ENCODE measurements around the gene MT1M. TPM values are rescaled to one million over a fixed set of nuclear protein-coding genes. Genes with fewer than 3 reads are reported as not detected.

MT1M gene
- total RNA-seq, 1 experiment from 2014 or later = not detected

DNA sequence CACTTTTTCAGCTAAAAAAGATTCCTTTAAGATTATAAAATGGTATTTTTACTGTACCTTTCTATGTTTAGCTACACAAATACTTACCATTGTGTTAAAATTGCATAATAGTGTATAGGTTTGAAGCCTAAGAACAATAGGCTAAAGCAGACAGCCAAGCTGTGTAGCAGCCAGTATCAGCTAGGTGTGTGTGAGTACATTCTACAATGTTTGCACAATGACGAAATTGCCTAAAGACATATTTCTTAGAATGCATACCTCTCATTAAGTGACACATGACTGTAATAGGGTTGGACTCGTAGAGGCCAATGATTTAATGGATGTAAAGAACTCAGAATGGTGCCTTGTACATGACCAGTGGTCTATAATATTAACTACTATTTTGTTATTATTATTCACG lies 17.4 kb downstream of the MT1M start:
- CTCF ChIA-PET = interaction anchor here (0.6 kb wide), 1 partner anchor 132 kb away, joined by 5 read pairs; no protein-coding TSS in a partner anchor
- intact Hi-C loops (cut with micrococcal nuclease; ENCODE audit: unreplicated experiment) = no loop called here

DNA sequence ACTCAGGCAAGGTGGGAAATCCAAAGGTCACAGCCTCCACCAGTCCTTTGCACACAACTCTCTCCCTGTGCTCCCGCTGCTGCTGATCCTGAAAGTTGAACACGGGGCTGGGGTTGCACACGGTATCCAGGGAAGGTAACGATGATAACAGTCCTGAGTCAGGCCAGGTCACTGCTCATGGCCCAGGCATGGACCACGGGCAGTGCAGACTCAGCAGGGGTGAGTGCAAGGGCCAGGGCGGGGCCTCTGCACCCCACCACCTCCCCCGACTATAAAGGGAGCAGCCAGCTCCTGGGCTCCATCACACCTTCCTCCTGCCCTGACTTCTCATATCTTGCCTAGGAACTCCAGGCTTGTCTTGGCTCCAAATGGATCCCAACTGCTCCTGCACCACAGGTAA lies 19.1 kb downstream of the MT1M start, which contains the start of gene MT1B:
TSS of gene MT1B (plus strand) at position 301 of the 400 bp plus-strand sequence. CDS start at position 369, 68 bp downstream.
- TF ChIP-seq, protein P1, sequence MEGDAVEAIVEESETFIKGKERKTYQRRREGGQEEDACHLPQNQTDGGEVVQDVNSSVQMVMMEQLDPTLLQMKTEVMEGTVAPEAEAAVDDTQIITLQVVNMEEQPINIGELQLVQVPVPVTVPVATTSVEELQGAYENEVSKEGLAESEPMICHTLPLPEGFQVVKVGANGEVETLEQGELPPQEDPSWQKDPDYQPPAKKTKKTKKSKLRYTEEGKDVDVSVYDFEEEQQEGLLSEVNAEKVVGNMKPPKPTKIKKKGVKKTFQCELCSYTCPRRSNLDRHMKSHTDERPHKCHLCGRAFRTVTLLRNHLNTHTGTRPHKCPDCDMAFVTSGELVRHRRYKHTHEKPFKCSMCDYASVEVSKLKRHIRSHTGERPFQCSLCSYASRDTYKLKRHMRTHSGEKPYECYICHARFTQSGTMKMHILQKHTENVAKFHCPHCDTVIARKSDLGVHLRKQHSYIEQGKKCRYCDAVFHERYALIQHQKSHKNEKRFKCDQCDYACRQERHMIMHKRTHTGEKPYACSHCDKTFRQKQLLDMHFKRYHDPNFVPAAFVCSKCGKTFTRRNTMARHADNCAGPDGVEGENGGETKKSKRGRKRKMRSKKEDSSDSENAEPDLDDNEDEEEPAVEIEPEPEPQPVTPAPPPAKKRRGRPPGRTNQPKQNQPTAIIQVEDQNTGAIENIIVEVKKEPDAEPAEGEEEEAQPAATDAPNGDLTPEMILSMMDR (IDR thresholded peaks at IDR 0.05; ENCODE audit: unreplicated experiment) = no peak
- intact Hi-C loops (cut with micrococcal nuclease; ENCODE audit: unreplicated experiment) = no loop called here
- no TSS peak for BruUV-seq (replicated peaks)

More for the DNA sequence above, 17.4 kb downstream of the MT1M start:
- Mint-ChIP-seq H3K27ac (ENCODE audit: unreplicated experiment) (no peak overlapping the region), H3K4me1 (ENCODE audit: low read depth, unreplicated experiment) (no peaks in the 10 kb centered on the region), H3K27me3 (ENCODE audit: unreplicated experiment) (peaks cover 76% of the 10 kb centered on the region), H3K4me3 (ENCODE audit: low read depth, unreplicated experiment) (no peak overlapping the region), H3K36me3 (ENCODE audit: insufficient read depth, unreplicated experiment) (no peaks in the 10 kb centered on the region), H3K9me3 (ENCODE audit: low read depth, unreplicated experiment) (no peaks in the 10 kb centered on the region)
- no peak for DNase-seq
- TF ChIP-seq, protein P1 (IDR thresholded peaks at IDR 0.05; ENCODE audit: unreplicated experiment) = no peak
- BruUV-seq (replicated peaks) = no TSS peak

DNA sequence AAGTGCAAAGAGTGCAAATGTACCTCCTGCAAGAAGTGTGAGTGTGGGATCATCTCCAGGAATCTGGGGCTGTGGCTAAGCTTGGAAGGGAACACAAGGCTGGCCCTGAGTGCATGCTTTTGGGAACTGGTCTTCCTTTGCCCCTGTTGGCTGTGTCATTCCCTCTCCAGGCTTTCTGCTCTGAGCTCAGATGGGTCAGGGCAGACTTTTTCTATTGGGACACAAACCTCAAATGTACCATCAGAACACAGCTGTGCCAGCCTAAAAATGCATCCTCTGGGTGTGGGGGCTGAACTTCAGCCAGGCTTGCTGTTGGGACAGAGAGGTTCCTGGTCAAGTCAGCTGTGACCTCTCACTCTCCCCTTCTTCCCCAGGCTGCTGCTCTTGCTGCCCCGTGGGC lies 20.1 kb downstream of the MT1M start:
- no peaks in the 10 kb centered on the region for H3K9me3 Mint-ChIP-seq (ENCODE audit: low read depth, unreplicated experiment)
- BruUV-seq (replicated peaks) = no TSS peak
- no peak for DNase-seq
- CTCF ChIA-PET = interaction anchor here (1.4 kb wide), 1 partner anchor 35 kb away, joined by 4 read pairs; no protein-coding TSS in a partner anchor
- H3K4me1 Mint-ChIP-seq (ENCODE audit: low read depth, unreplicated experiment) = no peaks in the 10 kb centered on the region
- H3K27ac Mint-ChIP-seq (ENCODE audit: unreplicated experiment) = no peak overlapping the region
- intact Hi-C loops (cut with micrococcal nuclease; ENCODE audit: unreplicated experiment) = no loop called here
- H3K36me3 Mint-ChIP-seq (ENCODE audit: insufficient read depth, unreplicated experiment) = peaks cover 6% of the 10 kb centered on the region
- TF ChIP-seq, protein P1 (IDR thresholded peaks at IDR 0.05; ENCODE audit: unreplicated experiment) = no peak
- H3K27me3 Mint-ChIP-seq (ENCODE audit: unreplicated experiment) = peaks cover 48% of the 10 kb centered on the region
- no peak overlapping the region for H3K4me3 Mint-ChIP-seq (ENCODE audit: low read depth, unreplicated experiment)

More for the DNA sequence above, 19.1 kb downstream of the MT1M start, which contains the start of gene MT1B:
- CTCF ChIA-PET = no interaction called here
- no peak for DNase-seq
- Mint-ChIP-seq H3K4me3 (ENCODE audit: low read depth, unreplicated experiment) (no peak within 1 kb of the TSS), H3K27ac (ENCODE audit: unreplicated experiment) (no peak within 1 kb of the TSS), H3K27me3 (ENCODE audit: unreplicated experiment) (peaks cover 58% of the 10 kb centered on the region), H3K4me1 (ENCODE audit: low read depth, unreplicated experiment) (no peaks in the 10 kb centered on the region), H3K9me3 (ENCODE audit: low read depth, unreplicated experiment) (no peaks in the 10 kb centered on the region), H3K36me3 (ENCODE audit: insufficient read depth, unreplicated experiment) (no peaks in the 10 kb centered on the region)

DNA sequence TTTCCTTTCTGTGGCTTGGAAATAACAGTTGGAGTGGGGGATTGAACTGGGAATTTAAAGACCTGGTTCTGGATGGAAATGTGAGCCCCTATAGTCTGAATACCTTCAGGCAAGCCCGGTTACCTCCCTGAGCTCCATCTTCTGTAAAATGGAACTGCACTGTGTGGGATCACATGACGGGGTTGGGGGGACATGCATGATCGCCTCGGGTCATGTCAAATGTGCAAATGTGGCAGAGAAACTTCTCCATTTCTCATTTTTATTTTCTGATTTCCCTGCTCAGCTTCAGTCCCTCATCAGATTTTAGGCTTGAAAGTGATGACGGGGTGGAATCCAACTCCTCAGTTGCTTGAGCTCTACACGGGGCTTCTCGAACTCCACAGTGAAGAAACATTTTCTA lies 20.8 kb downstream of the MT1M start:
- BruUV-seq (replicated peaks) = no TSS peak
- CTCF ChIA-PET = interaction anchor here (1.4 kb wide), 1 partner anchor 35 kb away, joined by 4 read pairs; no protein-coding TSS in a partner anchor
- intact Hi-C loops (cut with micrococcal nuclease; ENCODE audit: unreplicated experiment) = no loop called here
- Mint-ChIP-seq H3K9me3 (ENCODE audit: low read depth, unreplicated experiment) (no peaks in the 10 kb centered on the region), H3K4me1 (ENCODE audit: low read depth, unreplicated experiment) (no peaks in the 10 kb centered on the region), H3K36me3 (ENCODE audit: insufficient read depth, unreplicated experiment) (peaks cover 12% of the 10 kb centered on the region), H3K4me3 (ENCODE audit: low read depth, unreplicated experiment) (no peak overlapping the region), H3K27me3 (ENCODE audit: unreplicated experiment) (peaks cover 42% of the 10 kb centered on the region), H3K27ac (ENCODE audit: unreplicated experiment) (no peak overlapping the region)
- TF ChIP-seq, protein P1 (IDR thresholded peaks at IDR 0.05; ENCODE audit: unreplicated experiment) = no peak
- no peak for DNase-seq

Data from Calu3 (cell line).